Mesendoderm (in vitro differentiated cells): Measurements from ENCODE around the gene IDH3G.

Experiments
- DNase-seq: peaks from one replicate; pipeline ENCODE4 v3.0.0; 2013
- H2AK5ac ChIP-seq: 2 replicates; pipeline ENCODE4 v1.6.1; 2013; ENCODE audit warnings: low read length, inconsistent platforms
- H2BK120ac ChIP-seq: 2 replicates; pipeline ENCODE4 v1.6.1; 2013; ENCODE audit warnings: low read depth, mild to moderate bottlenecking, low read length, moderate library complexity, mixed read lengths
- H2BK15ac ChIP-seq: replicated peaks from 2 replicates; pipeline ENCODE4 v1.6.1; 2013; ENCODE audit warnings: low read depth, mild to moderate bottlenecking, moderate library complexity
- H2BK5ac ChIP-seq: 2 replicates; pipeline ENCODE4 v1.6.1; 2013; ENCODE audit warnings: low read length, inconsistent platforms
- H3K18ac ChIP-seq: 2 replicates; pipeline ENCODE4 v1.6.1; 2013; ENCODE audit warnings: mild to moderate bottlenecking, low read length, mixed read lengths
- H3K23ac ChIP-seq: one replicate; pipeline ENCODE4 v1.6.1; 2013; ENCODE audit warnings: low read length
- H3K27ac ChIP-seq: 2 replicates; pipeline ENCODE4 v1.5.1; 2013; ENCODE audit warnings: low read depth, mild to moderate bottlenecking, inconsistent platforms, low read length, moderate library complexity
- H3K27me3 ChIP-seq: 2 replicates; pipeline ENCODE4 v1.6.1; 2013; ENCODE audit warnings: low read length, control low read depth, mild to moderate bottlenecking, inconsistent platforms; ENCODE audit not compliant: insufficient read depth, poor library complexity
- H3K36me3 ChIP-seq: 2 replicates; pipeline ENCODE4 v1.6.1; 2013; ENCODE audit warnings: low read length, inconsistent platforms; ENCODE audit not compliant: control insufficient read depth, insufficient read depth
- H3K4ac ChIP-seq: one replicate; pipeline ENCODE4 v1.6.1; 2013; ENCODE audit warnings: low read depth, mild to moderate bottlenecking, low read length, moderate library complexity
- H3K4me1 ChIP-seq: 2 replicates; pipeline ENCODE4 v1.6.1; 2013; ENCODE audit warnings: low read depth, low read length, inconsistent platforms; ENCODE audit not compliant: control insufficient read depth
- H3K4me2 ChIP-seq: 2 replicates; pipeline ENCODE4 v1.6.1; 2013; ENCODE audit warnings: low read length
- H3K4me3 ChIP-seq: 2 replicates; pipeline ENCODE4 v1.5.1; 2013; ENCODE audit warnings: mild to moderate bottlenecking, low read length
- H3K56ac ChIP-seq: one replicate; pipeline ENCODE4 v1.6.1; 2013; ENCODE audit warnings: low read length
- H3K79me1 ChIP-seq: 2 replicates; pipeline ENCODE4 v1.6.1; 2013; ENCODE audit warnings: low read length, inconsistent platforms
- H3K79me2 ChIP-seq: 2 replicates; pipeline ENCODE4 v1.6.1; 2013; ENCODE audit warnings: mild to moderate bottlenecking, low read length; ENCODE audit not compliant: control insufficient read depth, insufficient read depth
- H3K9ac ChIP-seq: 2 replicates; pipeline ENCODE4 v1.6.1; 2013; ENCODE audit warnings: low read length, inconsistent platforms
- H4K5ac ChIP-seq: one replicate; pipeline ENCODE4 v1.6.1; 2013; ENCODE audit warnings: low read length
- H4K8ac ChIP-seq: one replicate; pipeline ENCODE4 v1.6.1; 2013; ENCODE audit warnings: low read depth, mild to moderate bottlenecking, control low read depth, low read length, moderate library complexity
- WGBS: extraction: QIAGEN DNeasy Blood & Tissue Kit; methylation state at CpG from one replicate; pipeline ENCODE4 v1.1.7; 2013; ENCODE audit warnings: low lambda C conversion rate, missing lambda C conversion rate; ENCODE audit not compliant: insufficient coverage; ENCODE audit errors: extremely low coverage; 5-methylcytosine and 5-hydroxymethylcytosine counted together

Gene IDH3G

GRCh38 chrX:153778684-153779101, 15.5 kb downstream of the IDH3G start:
- no peak overlapping the region for H3K4ac ChIP-seq
- H3K27ac ChIP-seq = no peak overlapping the region
- H3K23ac ChIP-seq = no peak overlapping the region
- no peak overlapping the region for H2BK15ac ChIP-seq
- no peaks in the 10 kb centered on the region for H3K27me3 ChIP-seq
- H3K4me2 ChIP-seq = no peak overlapping the region
- H3K79me1 ChIP-seq = no peaks in the 10 kb centered on the region
- H3K4me3 ChIP-seq = no peak overlapping the region
- H3K79me2 ChIP-seq = no peaks in the 10 kb centered on the region
- no peak overlapping the region for H3K18ac ChIP-seq
- no CpG with 5 or more reads among the region's 16 CpGs for WGBS
- H3K56ac ChIP-seq = no peak overlapping the region
- H3K36me3 ChIP-seq = no peaks in the 10 kb centered on the region
- H4K8ac ChIP-seq = no peak overlapping the region
- H2BK120ac ChIP-seq = no peak overlapping the region
- no peak for DNase-seq
- H2BK5ac ChIP-seq = no peak overlapping the region
- no peak overlapping the region for H4K5ac ChIP-seq
- no peaks in the 10 kb centered on the region for H3K4me1 ChIP-seq
- no peak overlapping the region for H2AK5ac ChIP-seq
- no peak overlapping the region for H3K9ac ChIP-seq

DNA sequence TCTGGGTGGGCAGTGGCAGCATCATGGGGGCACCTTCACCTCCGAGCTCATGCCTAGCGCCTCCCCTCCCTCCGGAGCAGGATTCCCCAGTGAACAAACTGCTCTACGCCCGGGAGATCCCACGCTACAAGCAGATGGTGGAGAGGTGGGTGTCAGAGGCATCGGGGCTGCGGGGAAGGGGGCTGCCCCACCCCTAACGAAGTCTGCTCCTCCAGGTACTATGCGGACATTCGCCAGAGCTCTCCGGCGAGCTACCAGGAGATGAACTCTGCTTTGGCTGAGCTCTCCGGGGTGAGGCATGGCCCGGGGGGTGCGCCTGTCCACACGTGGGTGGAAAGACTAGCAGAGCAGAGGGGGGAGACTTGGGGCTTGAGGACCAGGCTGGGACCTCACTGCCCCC, 16.0 kb downstream of the IDH3G start:
- Histone ChIP-seq H3K56ac (no peak overlapping the region), H3K79me2 (no peaks in the 10 kb centered on the region), H2BK15ac (no peak overlapping the region), H4K5ac (no peak overlapping the region), H3K36me3 (no peaks in the 10 kb centered on the region), H3K79me1 (no peaks in the 10 kb centered on the region), H3K27me3 (no peaks in the 10 kb centered on the region), H3K27ac (no peak overlapping the region), H3K4me2 (no peak overlapping the region), H3K4me3 (no peak overlapping the region), H2BK5ac (no peak overlapping the region), H3K23ac (no peak overlapping the region), H4K8ac (no peak overlapping the region), H3K4me1 (no peaks in the 10 kb centered on the region), H2BK120ac (no peak overlapping the region), H3K18ac (no peak overlapping the region), H2AK5ac (no peak overlapping the region), H3K9ac (no peak overlapping the region), H3K4ac (no peak overlapping the region)
- DNase-seq = no peak
- WGBS = no CpG with 5 or more reads among the region's 17 CpGs

DNA sequence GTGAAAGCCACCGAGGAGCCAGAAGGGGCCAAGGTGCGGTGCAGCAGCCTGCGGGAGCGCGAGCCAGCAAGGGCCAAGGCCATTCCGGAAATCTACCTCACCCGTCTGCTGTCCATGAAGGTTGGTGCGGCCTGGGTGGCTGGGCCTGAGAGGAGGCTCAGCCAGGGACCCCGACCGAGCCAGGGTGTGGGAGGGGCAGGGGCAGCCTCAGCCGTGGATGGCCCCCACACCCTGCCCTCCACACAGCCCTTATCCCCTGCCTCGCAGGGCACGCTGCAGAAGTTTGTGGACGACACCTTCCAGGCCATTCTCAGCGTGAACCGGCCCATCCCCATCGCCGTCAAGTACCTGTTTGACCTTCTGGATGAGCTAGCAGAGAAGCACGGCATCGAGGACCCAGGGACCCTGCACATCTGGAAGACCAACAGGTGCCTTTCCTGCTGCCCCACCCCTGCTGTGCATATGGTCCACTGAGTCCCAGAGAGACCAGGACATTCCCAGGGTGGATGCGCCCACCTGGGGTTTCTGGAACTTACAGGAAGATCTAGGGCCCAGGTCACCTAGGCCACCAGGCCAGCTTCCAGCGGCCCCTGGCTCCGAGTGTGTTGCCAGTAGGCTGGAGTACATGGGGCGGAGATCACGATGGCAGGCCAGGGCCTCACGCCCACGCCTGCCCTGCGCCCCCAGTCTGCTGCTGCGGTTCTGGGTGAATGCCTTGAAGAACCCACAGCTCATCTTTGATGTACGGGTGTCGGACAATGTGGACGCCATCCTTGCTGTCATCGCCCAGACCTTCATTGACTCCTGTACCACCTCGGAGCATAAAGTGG, 16.7 kb downstream of the IDH3G start:
- H3K18ac ChIP-seq = no peak overlapping the region
- H3K4ac ChIP-seq = no peak overlapping the region
- no peak overlapping the region for H2AK5ac ChIP-seq
- no CpG with 5 or more reads among the region's 34 CpGs for WGBS
- no peak for DNase-seq
- no peak overlapping the region for H4K8ac ChIP-seq
- H2BK120ac ChIP-seq = no peak overlapping the region
- no peaks in the 10 kb centered on the region for H3K79me2 ChIP-seq
- H2BK5ac ChIP-seq = no peak overlapping the region
- H3K9ac ChIP-seq = no peak overlapping the region
- no peaks in the 10 kb centered on the region for H3K4me1 ChIP-seq
- no peak overlapping the region for H3K4me2 ChIP-seq
- H3K23ac ChIP-seq = no peak overlapping the region
- no peak overlapping the region for H2BK15ac ChIP-seq
- no peak overlapping the region for H4K5ac ChIP-seq
- no peak overlapping the region for H3K56ac ChIP-seq
- no peak overlapping the region for H3K4me3 ChIP-seq
- no peaks in the 10 kb centered on the region for H3K36me3 ChIP-seq
- no peak overlapping the region for H3K27ac ChIP-seq
- H3K27me3 ChIP-seq = no peaks in the 10 kb centered on the region
- no peaks in the 10 kb centered on the region for H3K79me1 ChIP-seq

DNA sequence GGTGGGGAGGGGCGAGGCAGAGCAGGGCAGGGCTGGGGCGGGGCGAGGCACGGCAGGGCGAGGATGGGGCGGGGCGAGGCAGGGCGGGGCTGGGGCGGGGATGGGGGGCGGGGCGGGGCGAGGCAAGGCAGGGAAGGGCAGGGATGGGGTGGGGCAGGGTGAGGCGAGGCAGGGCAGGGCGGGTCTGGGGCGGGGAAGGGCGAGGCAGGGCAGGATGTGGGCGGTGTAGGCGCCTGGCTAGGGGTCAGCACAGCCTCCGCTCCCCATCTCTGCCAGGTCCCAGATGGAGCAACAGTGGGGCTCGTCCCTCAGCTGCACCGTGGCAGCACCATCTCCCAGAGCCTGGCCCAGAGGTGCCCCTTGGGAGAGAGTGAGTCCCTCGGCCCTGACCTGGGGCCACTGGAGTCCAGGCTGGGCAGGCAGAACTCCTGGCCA, 17.5 kb downstream of the IDH3G start:
- no peak overlapping the region for H4K5ac ChIP-seq
- WGBS = no CpG with 5 or more reads among the region's 22 CpGs
- H3K23ac ChIP-seq = no peak overlapping the region
- no peak overlapping the region for H2BK15ac ChIP-seq
- H2AK5ac ChIP-seq = no peak overlapping the region
- no peak for DNase-seq
- H3K4me1 ChIP-seq = no peaks in the 10 kb centered on the region
- H2BK5ac ChIP-seq = no peak overlapping the region
- no peaks in the 10 kb centered on the region for H3K36me3 ChIP-seq
- H3K18ac ChIP-seq = no peak overlapping the region
- no peak overlapping the region for H2BK120ac ChIP-seq
- H3K27me3 ChIP-seq = no peaks in the 10 kb centered on the region
- H3K79me2 ChIP-seq = no peaks in the 10 kb centered on the region
- no peak overlapping the region for H3K4me2 ChIP-seq
- H4K8ac ChIP-seq = no peak overlapping the region
- H3K79me1 ChIP-seq = no peaks in the 10 kb centered on the region
- H3K27ac ChIP-seq = no peak overlapping the region
- H3K4me3 ChIP-seq = no peak overlapping the region
- H3K9ac ChIP-seq = no peak overlapping the region
- no peak overlapping the region for H3K56ac ChIP-seq
- H3K4ac ChIP-seq = no peak overlapping the region

GRCh38 chrX:153776120-153776599, 18.0 kb downstream of the IDH3G start:
- Histone ChIP-seq H3K79me1 (no peaks in the 10 kb centered on the region), H4K8ac (no peak overlapping the region), H3K18ac (no peak overlapping the region), H2BK15ac (no peak overlapping the region), H3K4me1 (no peaks in the 10 kb centered on the region), H2AK5ac (no peak overlapping the region), H3K56ac (no peak overlapping the region), H3K4me3 (no peak overlapping the region), H3K36me3 (no peaks in the 10 kb centered on the region), H3K79me2 (no peaks in the 10 kb centered on the region), H3K4me2 (no peak overlapping the region), H2BK120ac (no peak overlapping the region), H3K27me3 (no peaks in the 10 kb centered on the region), H3K23ac (no peak overlapping the region), H3K27ac (no peak overlapping the region), H3K4ac (no peak overlapping the region), H3K9ac (no peak overlapping the region), H2BK5ac (no peak overlapping the region), H4K5ac (no peak overlapping the region)
- WGBS = no CpG with 5 or more reads among the region's 20 CpGs
- DNase-seq = no peak
